Stimulated activated naive CD8-positive, alpha-beta T cell treated with anti-CD3 and anti-CD28 coated beads, Interleukin-15, Interleukin-2, amounts not matched to agents 100 ng/mL and 50 ng/mL, for 24 hours (primary cell): Measurements from ENCODE around the gene NOS1AP.

ENCODE experiments used
- H3K27ac Mint-ChIP-seq: one replicate; pipeline ENCODE4 v1.8.0; 2021; ENCODE audit warnings: mild to moderate bottlenecking, mixed read lengths
- H3K27me3 Mint-ChIP-seq: one replicate; pipeline ENCODE4 v1.8.0; 2021; ENCODE audit warnings: mixed read lengths
- H3K36me3 Mint-ChIP-seq: one replicate; pipeline ENCODE4 v1.8.0; 2021; ENCODE audit warnings: low read depth, mixed read lengths
- H3K4me1 Mint-ChIP-seq: one replicate; pipeline ENCODE4 v1.8.0; 2021; ENCODE audit warnings: low read depth, mixed read lengths
- H3K4me3 Mint-ChIP-seq: one replicate; pipeline ENCODE4 v1.8.0; 2021; ENCODE audit warnings: mild to moderate bottlenecking, mixed read lengths
- H3K9me3 Mint-ChIP-seq: one replicate; pipeline ENCODE4 v1.8.0; 2021; ENCODE audit warnings: mixed read lengths

Gene NOS1AP

GRCh38 chr1:162281426-162281825 lies 211.9 kb downstream of the NOS1AP start:
- H3K9me3 Mint-ChIP-seq, result no peaks in the 10 kb centered on the region
- peaks cover 26% of the 10 kb centered on the region for H3K27me3 Mint-ChIP-seq
- H3K4me1 Mint-ChIP-seq, result no peaks in the 10 kb centered on the region
- H3K36me3 Mint-ChIP-seq, result no peaks in the 10 kb centered on the region
- no peak overlapping the region for H3K27ac Mint-ChIP-seq
- no peak overlapping the region for H3K4me3 Mint-ChIP-seq

GRCh38 chr1:162283657-162284056 lies 214.2 kb downstream of the NOS1AP start:
- no peak overlapping the region for H3K4me3 Mint-ChIP-seq
- H3K4me1 Mint-ChIP-seq, result no peaks in the 10 kb centered on the region
- no peaks in the 10 kb centered on the region for H3K9me3 Mint-ChIP-seq
- peaks cover 25% of the 10 kb centered on the region for H3K27me3 Mint-ChIP-seq
- no peak overlapping the region for H3K27ac Mint-ChIP-seq
- no peaks in the 10 kb centered on the region for H3K36me3 Mint-ChIP-seq

GRCh38 chr1:162284206-162284955 lies 214.9 kb downstream of the NOS1AP start:
- H3K4me3 Mint-ChIP-seq, result no peak overlapping the region
- no peaks in the 10 kb centered on the region for H3K36me3 Mint-ChIP-seq
- no peaks in the 10 kb centered on the region for H3K9me3 Mint-ChIP-seq
- peaks cover 20% of the 10 kb centered on the region for H3K27me3 Mint-ChIP-seq
- H3K27ac Mint-ChIP-seq, result no peak overlapping the region
- H3K4me1 Mint-ChIP-seq, result no peaks in the 10 kb centered on the region

- H3K27me3 Mint-ChIP-seq, result peaks cover 22% of the 10 kb centered on the region
- no peaks in the 10 kb centered on the region for H3K4me1 Mint-ChIP-seq
- H3K9me3 Mint-ChIP-seq, result no peaks in the 10 kb centered on the region
- no peak overlapping the region for H3K4me3 Mint-ChIP-seq
- no peaks in the 10 kb centered on the region for H3K36me3 Mint-ChIP-seq
- H3K27ac Mint-ChIP-seq, result no peak overlapping the region
These were observed 215.7 kb downstream of the NOS1AP start for GRCh38 chr1:162285149-162285561.

- no peaks in the 10 kb centered on the region for H3K36me3 Mint-ChIP-seq
- no peaks in the 10 kb centered on the region for H3K4me1 Mint-ChIP-seq
- peaks cover 18% of the 10 kb centered on the region for H3K27me3 Mint-ChIP-seq
- no peak overlapping the region for H3K4me3 Mint-ChIP-seq
- H3K27ac Mint-ChIP-seq, result no peak overlapping the region
- H3K9me3 Mint-ChIP-seq, result no peaks in the 10 kb centered on the region
These were observed 221.5 kb downstream of the NOS1AP start for GRCh38 chr1:162291000-162291399.

- no peaks in the 10 kb centered on the region for H3K9me3 Mint-ChIP-seq
These were observed 222.9 kb downstream of the NOS1AP start for GRCh38 chr1:162292422-162292849.

GRCh38 chr1:162293073-162293692 lies 223.7 kb downstream of the NOS1AP start:
- Mint-ChIP-seq H3K27ac (no peak overlapping the region), H3K4me3 (no peak overlapping the region), H3K27me3 (peaks cover 25% of the 10 kb centered on the region), H3K9me3 (no peaks in the 10 kb centered on the region), H3K4me1 (no peaks in the 10 kb centered on the region), H3K36me3 (no peaks in the 10 kb centered on the region)

More at GRCh38 chr1:162292422-162292849, 222.9 kb downstream of the NOS1AP start:
- Mint-ChIP-seq H3K4me3 (no peak overlapping the region), H3K4me1 (no peaks in the 10 kb centered on the region), H3K27ac (no peak overlapping the region), H3K27me3 (peaks cover 21% of the 10 kb centered on the region), H3K36me3 (no peaks in the 10 kb centered on the region)

- Mint-ChIP-seq H3K9me3 (no peaks in the 10 kb centered on the region), H3K27me3 (peaks cover 31% of the 10 kb centered on the region), H3K4me1 (no peaks in the 10 kb centered on the region), H3K36me3 (no peaks in the 10 kb centered on the region), H3K4me3 (no peak overlapping the region), H3K27ac (no peak overlapping the region)
These were observed 224.5 kb downstream of the NOS1AP start for GRCh38 chr1:162294015-162294414.

GRCh38 chr1:162297208-162297607 lies 227.7 kb downstream of the NOS1AP start:
- no peak overlapping the region for H3K27ac Mint-ChIP-seq
- peaks cover 38% of the 10 kb centered on the region for H3K27me3 Mint-ChIP-seq
- H3K9me3 Mint-ChIP-seq, result no peaks in the 10 kb centered on the region
- H3K4me3 Mint-ChIP-seq, result no peak overlapping the region
- no peaks in the 10 kb centered on the region for H3K4me1 Mint-ChIP-seq
- H3K36me3 Mint-ChIP-seq, result no peaks in the 10 kb centered on the region

- peaks cover 45% of the 10 kb centered on the region for H3K27me3 Mint-ChIP-seq
- H3K36me3 Mint-ChIP-seq, result no peaks in the 10 kb centered on the region
- no peak overlapping the region for H3K27ac Mint-ChIP-seq
- H3K9me3 Mint-ChIP-seq, result no peaks in the 10 kb centered on the region
- no peaks in the 10 kb centered on the region for H3K4me1 Mint-ChIP-seq
- no peak overlapping the region for H3K4me3 Mint-ChIP-seq
These were observed 228.8 kb downstream of the NOS1AP start for GRCh38 chr1:162298266-162298665.

GRCh38 chr1:162299018-162299417 lies 229.5 kb downstream of the NOS1AP start:
- H3K27me3 Mint-ChIP-seq, result peaks cover 43% of the 10 kb centered on the region
- no peak overlapping the region for H3K27ac Mint-ChIP-seq
- H3K36me3 Mint-ChIP-seq, result no peaks in the 10 kb centered on the region
- H3K4me3 Mint-ChIP-seq, result no peak overlapping the region
- H3K4me1 Mint-ChIP-seq, result no peaks in the 10 kb centered on the region
- no peaks in the 10 kb centered on the region for H3K9me3 Mint-ChIP-seq

- Mint-ChIP-seq H3K27me3 (peaks cover 40% of the 10 kb centered on the region), H3K27ac (no peak overlapping the region), H3K9me3 (no peaks in the 10 kb centered on the region), H3K4me3 (no peak overlapping the region), H3K36me3 (no peaks in the 10 kb centered on the region), H3K4me1 (no peaks in the 10 kb centered on the region)
These were observed 230.8 kb downstream of the NOS1AP start for GRCh38 chr1:162300057-162300917.

GRCh38 chr1:162301696-162302095 lies 232.2 kb downstream of the NOS1AP start:
- H3K36me3 Mint-ChIP-seq, result no peaks in the 10 kb centered on the region
- H3K9me3 Mint-ChIP-seq, result no peaks in the 10 kb centered on the region
- H3K27me3 Mint-ChIP-seq, result peaks cover 30% of the 10 kb centered on the region
- H3K27ac Mint-ChIP-seq, result no peak overlapping the region
- no peaks in the 10 kb centered on the region for H3K4me1 Mint-ChIP-seq
- no peak overlapping the region for H3K4me3 Mint-ChIP-seq

- H3K36me3 Mint-ChIP-seq, result no peaks in the 10 kb centered on the region
- H3K4me1 Mint-ChIP-seq, result no peaks in the 10 kb centered on the region
- H3K4me3 Mint-ChIP-seq, result no peak overlapping the region
- peaks cover 29% of the 10 kb centered on the region for H3K27me3 Mint-ChIP-seq
- no peak overlapping the region for H3K27ac Mint-ChIP-seq
- H3K9me3 Mint-ChIP-seq, result no peaks in the 10 kb centered on the region
These were observed 233.0 kb downstream of the NOS1AP start for GRCh38 chr1:162302306-162303003.
